Thyroid gland (tissue), 4 donors: ENCODE data around the gene ABCC2. TPM values are rescaled to one million over a fixed set of nuclear protein-coding genes. Genes with fewer than 3 reads are reported as not detected.

ENCODE experiments used
- DNase-seq, 2 donors: peaks; one replicate each; pipeline ENCODE4 v3.0.0-alpha.2; 2019
- H3K27ac ChIP-seq, 3 donors: fragments of 200-600 bp; sonication (generic); 1 replicate in 2 of 3; 2 replicates in 1 of 3; pipeline ENCODE4 v1.5.1; 2016 to 2019; ENCODE audit warnings: mild to moderate bottlenecking in 1 of 3, moderate library complexity in 1 of 3
- H3K27me3 ChIP-seq: fragments of 200-600 bp; sonication (generic); one replicate; pipeline ENCODE4 v1.5.1; 2019
- H3K36me3 ChIP-seq, 2 donors: fragments of 200-600 bp; sonication (generic); one replicate each; pipeline ENCODE4 v1.5.1; 2016 to 2019
- H3K4me1 ChIP-seq, 2 donors: fragments of 200-600 bp; sonication (generic); one replicate each; pipeline ENCODE4 v1.5.1; 2017 to 2019
- H3K4me3 ChIP-seq, 3 donors: fragments of 200-600 bp; sonication (generic); replicated peaks in 1 of 3; 1 replicate in 2 of 3; 2 replicates in 1 of 3; pipeline ENCODE4 v1.5.1; 2016; ENCODE audit warnings: mild to moderate bottlenecking in 1 of 3
- H3K9me3 ChIP-seq: fragments of 200-600 bp; sonication (generic); one replicate; pipeline ENCODE4 v1.5.1; 2017
- POLR2A ChIP-seq, 2 donors: fragments of 450-650 bp; IDR thresholded peaks; one replicate each; pipeline ENCODE4 v1.6.1; 2017; ENCODE audit warnings: antibody characterized with exemption in 2 of 2, mild to moderate bottlenecking in 2 of 2, moderate library complexity in 1 of 2
- WGBS, 2 donors: methylation state at CpG; one replicate each; pipeline ENCODE4 v1.1.5; 2017; 5-methylcytosine and 5-hydroxymethylcytosine counted together
- intact Hi-C: fragments of 100-400 bp; cut with DNase I; formaldehyde crosslinking; loops from one replicate; pipeline ENCODE4 v1.15.1; 2023
- total RNA-seq, 4 donors: library from RNA; depleted of rRNA; stranded (reverse); fragments of >200 nt; gene quantifications; one replicate each; pipeline ENCODE4 v1.2.3, GENCODE V29; 2016
- TF ChIP-seq, protein P1 (sequence below), 6 experiments: fragments of 200-600 bp in 3 of 6; fragments of 450-650 bp in 3 of 6; sonication (generic) in 3 of 6; IDR thresholded peaks; one replicate each; pipeline ENCODE4 v1.5.1; 2016 to 2019; ENCODE audit warnings: antibody characterized with exemption in 6 of 6, mild to moderate bottlenecking in 2 of 6, inconsistent platforms in 1 of 6, moderate library complexity in 1 of 6

ABCC2 gene
- total RNA-seq, 4 donors from 2014 or later: 0.67 to 5.1 (median 1.1) TPM

DNA sequence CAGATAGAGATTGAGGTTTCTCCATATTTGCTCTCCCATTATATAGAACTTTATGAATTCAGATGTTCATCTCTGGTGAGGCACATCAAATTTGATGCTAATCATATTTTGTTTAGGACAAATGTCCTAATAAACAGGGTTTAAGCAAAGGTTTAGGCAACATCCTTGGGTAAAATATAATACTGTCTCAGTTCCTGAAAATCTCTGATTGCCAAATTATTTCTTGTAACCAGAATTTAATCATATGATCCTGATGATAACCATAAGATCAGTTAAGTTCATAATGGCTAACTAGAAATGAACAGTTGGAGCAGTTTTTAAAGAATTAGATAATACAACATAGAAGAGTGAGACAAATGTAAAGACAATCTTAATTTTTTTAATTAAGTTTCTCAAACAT lies 31.8 kb upstream of the ABCC2 start:
- no peaks in the 10 kb centered on the region for H3K9me3 ChIP-seq
- no peak overlapping the region for H3K27ac ChIP-seq
- no peaks in the 10 kb centered on the region for H3K4me1 ChIP-seq
- no peak for TF ChIP-seq POLR2A (IDR thresholded peaks at IDR 0.05)
- TF ChIP-seq, protein P1, sequence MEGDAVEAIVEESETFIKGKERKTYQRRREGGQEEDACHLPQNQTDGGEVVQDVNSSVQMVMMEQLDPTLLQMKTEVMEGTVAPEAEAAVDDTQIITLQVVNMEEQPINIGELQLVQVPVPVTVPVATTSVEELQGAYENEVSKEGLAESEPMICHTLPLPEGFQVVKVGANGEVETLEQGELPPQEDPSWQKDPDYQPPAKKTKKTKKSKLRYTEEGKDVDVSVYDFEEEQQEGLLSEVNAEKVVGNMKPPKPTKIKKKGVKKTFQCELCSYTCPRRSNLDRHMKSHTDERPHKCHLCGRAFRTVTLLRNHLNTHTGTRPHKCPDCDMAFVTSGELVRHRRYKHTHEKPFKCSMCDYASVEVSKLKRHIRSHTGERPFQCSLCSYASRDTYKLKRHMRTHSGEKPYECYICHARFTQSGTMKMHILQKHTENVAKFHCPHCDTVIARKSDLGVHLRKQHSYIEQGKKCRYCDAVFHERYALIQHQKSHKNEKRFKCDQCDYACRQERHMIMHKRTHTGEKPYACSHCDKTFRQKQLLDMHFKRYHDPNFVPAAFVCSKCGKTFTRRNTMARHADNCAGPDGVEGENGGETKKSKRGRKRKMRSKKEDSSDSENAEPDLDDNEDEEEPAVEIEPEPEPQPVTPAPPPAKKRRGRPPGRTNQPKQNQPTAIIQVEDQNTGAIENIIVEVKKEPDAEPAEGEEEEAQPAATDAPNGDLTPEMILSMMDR (IDR thresholded peaks at IDR 0.05): no peak
- H3K36me3 ChIP-seq: peaks cover 31 to 60% of the 10 kb centered on the region in 2 donors
- H3K27me3 ChIP-seq: no peaks in the 10 kb centered on the region
- intact Hi-C loops: no loop called here
- no peak overlapping the region for H3K4me3 ChIP-seq
- no peak for DNase-seq

- H3K27me3 ChIP-seq: no peaks in the 10 kb centered on the region
- intact Hi-C loops: no loop called here
- no peak overlapping the region for H3K4me3 ChIP-seq
- no peaks in the 10 kb centered on the region for H3K4me1 ChIP-seq
- no peaks in the 10 kb centered on the region for H3K9me3 ChIP-seq
- TF ChIP-seq, protein P1 (IDR thresholded peaks at IDR 0.05): no peak
- no peak for TF ChIP-seq POLR2A (IDR thresholded peaks at IDR 0.05)
- H3K36me3 ChIP-seq: peaks cover 30 to 50% of the 10 kb centered on the region in 2 donors
- 94 to 100% methylated on average over 1 of the region's 1 CpG for WGBS, 2 donors
- H3K27ac ChIP-seq: no peak overlapping the region
- DNase-seq: no peak
Observed at GRCh38 chr10:99754670-99755069, 27.8 kb upstream of the ABCC2 start.

DNA sequence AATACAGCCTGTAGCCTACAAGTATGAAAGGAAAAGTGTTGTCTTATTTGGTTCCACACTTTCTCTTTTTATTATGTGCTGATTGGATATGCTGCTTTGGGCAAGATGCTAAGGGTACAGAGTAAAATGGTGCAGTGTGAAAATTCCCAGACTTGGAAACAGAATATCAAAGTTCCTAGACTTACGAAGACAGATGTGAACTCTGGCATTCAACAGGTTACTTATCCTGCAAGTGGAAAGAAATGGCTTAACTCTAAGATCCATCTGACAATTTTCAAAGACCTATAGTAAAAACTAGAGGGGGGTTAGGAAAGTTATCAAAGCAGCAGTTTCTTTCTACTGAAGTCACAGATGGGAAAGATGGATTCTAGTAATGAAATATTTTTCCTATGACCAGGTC lies 26.3 kb upstream of the ABCC2 start:
- Histone ChIP-seq H3K27me3 (no peaks in the 10 kb centered on the region), H3K4me3 (no peak overlapping the region), H3K9me3 (no peaks in the 10 kb centered on the region), H3K4me1 (no peaks in the 10 kb centered on the region), H3K36me3 (peaks cover 39 to 53% of the 10 kb centered on the region in 2 donors), H3K27ac (no peak overlapping the region)
- DNase-seq: no peak
- intact Hi-C loops: no loop called here
- no peak for TF ChIP-seq POLR2A (IDR thresholded peaks at IDR 0.05)
- TF ChIP-seq, protein P1 (IDR thresholded peaks at IDR 0.05): no peak
- 100% methylated on average over 1 of the region's 1 CpG for WGBS, 2 donors

DNA sequence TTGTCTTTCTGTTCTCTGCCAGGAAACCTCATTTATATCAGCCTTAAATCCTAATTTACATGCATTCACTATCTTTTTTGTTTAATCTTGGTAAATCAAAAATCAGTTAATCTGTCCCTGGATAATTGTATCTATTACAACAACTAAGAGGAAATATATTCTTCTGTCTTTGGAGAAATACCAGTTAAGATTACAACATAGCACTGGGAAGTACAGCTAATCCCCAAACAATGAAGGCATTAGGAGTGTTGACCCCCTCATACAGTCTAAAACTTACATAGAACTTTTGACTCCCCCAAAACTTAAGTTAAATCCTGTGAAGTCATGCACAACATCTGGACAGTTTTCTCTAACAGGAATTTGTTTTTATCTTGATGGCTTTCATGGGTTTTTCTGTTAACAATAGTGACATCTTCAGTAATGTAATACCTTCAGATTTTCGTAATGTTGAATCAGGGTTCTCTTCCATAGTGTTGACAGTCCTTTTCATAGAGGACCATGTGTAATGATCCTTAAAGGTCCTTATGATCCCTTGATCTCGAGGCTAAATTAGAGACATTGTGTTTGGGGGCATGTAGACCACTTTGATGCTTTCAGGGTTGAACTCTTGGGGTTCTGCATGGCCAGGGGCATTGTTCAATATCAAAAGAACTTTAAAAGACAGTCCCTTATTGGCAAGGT lies 24.1 kb upstream of the ABCC2 start:
- H3K36me3 ChIP-seq: peaks cover 32 to 33% of the 10 kb centered on the region in 2 donors
- H3K9me3 ChIP-seq: no peaks in the 10 kb centered on the region
- H3K4me1 ChIP-seq: no peaks in the 10 kb centered on the region
- H3K27me3 ChIP-seq: no peaks in the 10 kb centered on the region
- intact Hi-C loops: no loop called here
- no peak overlapping the region for H3K4me3 ChIP-seq
- TF ChIP-seq POLR2A (IDR thresholded peaks at IDR 0.05): no peak
- TF ChIP-seq, protein P1 (IDR thresholded peaks at IDR 0.05): no peak
- H3K27ac ChIP-seq: no peak overlapping the region
- DNase-seq: no peak
- 90 to 93% methylated on average over 2 of the region's 2 CpGs for WGBS, 2 donors

GRCh38 chr10:99760321-99760720 lies 22.1 kb upstream of the ABCC2 start:
- H3K27ac ChIP-seq: no peak overlapping the region
- no peaks in the 10 kb centered on the region for H3K4me1 ChIP-seq
- intact Hi-C loops: no loop called here
- peaks cover 25 to 28% of the 10 kb centered on the region in 2 donors for H3K36me3 ChIP-seq
- no peak overlapping the region for H3K4me3 ChIP-seq
- TF ChIP-seq, protein P1 (IDR thresholded peaks at IDR 0.05): no peak
- no peak for TF ChIP-seq POLR2A (IDR thresholded peaks at IDR 0.05)
- WGBS, 2 donors: 100% methylated on average over 1 of the region's 1 CpG; no CpG with 5 or more reads in 1 of the 2 donors
- DNase-seq: no peak
- H3K27me3 ChIP-seq: no peaks in the 10 kb centered on the region
- no peaks in the 10 kb centered on the region for H3K9me3 ChIP-seq
